HG03045 (cell line): Measurements from ENCODE around the gene ZMYND15.
"Not testable (repeated sequence)": the region's sequence is repeated elsewhere in the genome, so short reads cannot be mapped to it uniquely, and the experiment has no call there.

ENCODE experiments used
- ATAC-seq: cut with Tn5 transposase; IDR thresholded peaks from one replicate; pipeline ENCODE4 v1.9.1; 2021; ENCODE audit warnings: mild to moderate bottlenecking, moderate library complexity; ENCODE audit not compliant: unreplicated experiment

The ZMYND15 gene, protein sequence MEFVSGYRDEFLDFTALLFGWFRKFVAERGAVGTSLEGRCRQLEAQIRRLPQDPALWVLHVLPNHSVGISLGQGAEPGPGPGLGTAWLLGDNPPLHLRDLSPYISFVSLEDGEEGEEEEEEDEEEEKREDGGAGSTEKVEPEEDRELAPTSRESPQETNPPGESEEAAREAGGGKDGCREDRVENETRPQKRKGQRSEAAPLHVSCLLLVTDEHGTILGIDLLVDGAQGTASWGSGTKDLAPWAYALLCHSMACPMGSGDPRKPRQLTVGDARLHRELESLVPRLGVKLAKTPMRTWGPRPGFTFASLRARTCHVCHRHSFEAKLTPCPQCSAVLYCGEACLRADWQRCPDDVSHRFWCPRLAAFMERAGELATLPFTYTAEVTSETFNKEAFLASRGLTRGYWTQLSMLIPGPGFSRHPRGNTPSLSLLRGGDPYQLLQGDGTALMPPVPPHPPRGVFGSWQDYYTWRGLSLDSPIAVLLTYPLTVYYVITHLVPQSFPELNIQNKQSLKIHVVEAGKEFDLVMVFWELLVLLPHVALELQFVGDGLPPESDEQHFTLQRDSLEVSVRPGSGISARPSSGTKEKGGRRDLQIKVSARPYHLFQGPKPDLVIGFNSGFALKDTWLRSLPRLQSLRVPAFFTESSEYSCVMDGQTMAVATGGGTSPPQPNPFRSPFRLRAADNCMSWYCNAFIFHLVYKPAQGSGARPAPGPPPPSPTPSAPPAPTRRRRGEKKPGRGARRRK

GRCh38 chr17:4739122-4740024 lies at the start of gene ZMYND15, which contains the start of gene CXCL16:
Gene ZMYND15, plus strand, starts transcription at chr17:4739833. Its CDS starts 716 bp downstream, at chr17:4740549.
Gene CXCL16, minus strand, starts transcription at chr17:4739928. Its CDS starts 589 bp downstream, at chr17:4739339.
- ATAC-seq, result peak; percentile 54

DNA sequence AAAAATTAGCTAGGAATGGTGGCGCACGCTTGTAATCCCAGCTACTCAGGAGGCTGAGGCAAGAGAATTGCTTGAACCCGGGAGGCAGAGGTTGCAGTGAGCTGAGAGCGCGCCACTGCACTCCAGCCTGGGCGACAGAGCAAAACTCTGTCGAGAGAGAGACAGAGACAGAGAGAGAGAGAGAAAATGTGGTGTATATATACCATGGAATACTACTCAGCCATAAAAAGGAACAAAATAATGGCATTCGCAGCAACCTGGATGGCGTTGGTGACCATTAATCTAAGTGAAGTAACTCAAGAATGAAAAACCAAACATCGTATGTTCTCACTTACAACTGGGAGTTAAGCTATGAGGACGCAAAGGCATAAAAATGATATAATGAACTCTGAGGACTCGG lies 49.8 kb upstream of the ZMYND15 start:
- ATAC-seq, result not testable (repeated sequence)

GRCh38 chr17:4690745-4691144 lies 48.9 kb upstream of the ZMYND15 start:
- no peak for ATAC-seq

DNA sequence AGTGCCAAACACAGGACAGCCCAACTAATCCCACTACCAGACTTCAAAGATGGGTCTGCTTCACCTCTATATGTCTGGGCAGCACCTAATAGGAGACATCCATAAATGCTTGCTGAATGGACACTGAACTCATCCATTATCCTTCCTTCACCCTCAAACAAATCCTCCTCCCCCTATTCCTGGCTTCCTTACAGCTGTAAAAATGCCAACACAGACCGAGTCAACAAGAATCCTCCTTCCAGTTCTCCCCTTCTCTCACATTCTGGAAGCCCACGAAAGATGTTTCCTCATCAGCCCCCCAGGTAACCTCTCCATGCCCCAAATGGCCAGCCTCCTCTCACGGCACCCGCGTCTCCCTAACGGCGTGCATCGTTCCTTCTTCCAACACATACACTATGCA lies 47.9 kb upstream of the ZMYND15 start:
- no peak for ATAC-seq

DNA sequence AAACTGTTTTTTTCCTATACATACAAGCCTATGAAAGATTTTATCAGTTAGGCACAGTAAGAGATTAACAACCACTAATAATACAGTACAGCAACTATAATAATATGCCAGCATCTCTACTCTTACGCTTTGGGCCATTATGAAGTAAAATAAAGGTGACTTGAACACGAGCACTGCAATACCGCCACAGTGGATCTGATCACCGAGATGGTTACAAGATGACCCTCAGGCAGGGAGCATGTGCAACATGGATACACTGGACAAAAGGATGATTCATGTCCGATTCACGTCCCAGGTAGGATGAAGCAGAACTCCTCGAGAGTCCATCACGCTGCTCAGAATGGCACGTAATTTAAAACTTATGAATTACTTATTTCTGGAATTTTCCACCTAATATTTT lies 46.2 kb upstream of the ZMYND15 start:
- ATAC-seq, result no peak

DNA sequence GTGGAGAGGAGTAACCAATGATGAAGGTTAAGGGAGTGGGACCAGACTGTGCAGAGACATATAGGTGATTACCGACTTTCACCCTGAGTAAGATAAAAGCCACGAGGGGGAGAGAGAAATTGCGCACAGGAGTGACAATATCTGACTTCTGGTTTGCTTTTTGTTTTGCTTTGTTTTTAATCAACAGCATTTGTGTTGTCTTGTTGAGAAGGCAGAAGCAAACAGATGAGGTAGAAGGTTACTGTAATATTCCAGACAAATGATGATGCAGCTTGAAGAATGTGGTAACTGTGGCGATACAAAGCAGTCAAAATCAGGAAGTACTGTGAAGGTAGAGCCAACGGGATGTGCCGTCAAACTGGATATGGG lies 43.2 kb upstream of the ZMYND15 start:
- ATAC-seq, result no peak

DNA sequence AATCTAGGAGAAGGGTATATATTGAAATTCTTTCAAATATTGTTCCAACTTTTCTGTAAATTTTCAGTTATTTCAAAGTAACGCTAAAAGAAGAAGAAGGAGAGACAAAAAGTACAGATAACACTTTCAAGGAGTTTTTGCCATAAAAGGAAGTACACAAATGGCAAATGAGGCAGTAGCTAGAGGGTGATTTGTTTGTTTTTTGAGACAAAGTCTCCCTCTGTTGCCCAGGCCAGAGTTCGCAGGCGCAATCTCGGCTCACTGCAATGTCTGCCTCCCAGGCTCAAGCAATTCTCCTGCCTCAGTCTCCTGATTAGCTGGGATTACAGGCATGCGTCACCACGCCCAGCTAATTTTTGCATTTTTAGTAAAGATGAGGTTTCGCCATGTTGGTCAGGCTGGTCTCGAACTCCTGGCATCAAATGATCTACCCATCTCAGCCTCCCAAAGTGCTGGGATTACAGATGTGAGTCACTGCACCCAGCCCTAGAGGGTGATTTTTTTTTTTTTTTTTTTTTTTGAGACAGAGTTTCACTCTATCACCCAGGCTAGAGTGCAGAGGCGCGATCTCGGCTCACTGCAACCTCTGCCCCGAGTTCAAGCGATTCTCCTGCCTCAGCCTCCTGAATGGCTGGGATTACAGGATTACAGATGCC lies 40.1 kb upstream of the ZMYND15 start:
- ATAC-seq, result not testable (repeated sequence)

- no peak for ATAC-seq
Measured at GRCh38 chr17:4701116-4701515, 38.5 kb upstream of the ZMYND15 start.

GRCh38 chr17:4703330-4703691 lies 36.3 kb upstream of the ZMYND15 start:
- ATAC-seq, result no peak

- ATAC-seq, result not testable (repeated sequence)
Measured at GRCh38 chr17:4704574-4704907, 35.1 kb upstream of the ZMYND15 start.

GRCh38 chr17:4704991-4705390 lies 34.6 kb upstream of the ZMYND15 start:
- ATAC-seq, result no peak

- no peak for ATAC-seq
Measured at GRCh38 chr17:4706121-4706520, 33.5 kb upstream of the ZMYND15 start.

DNA sequence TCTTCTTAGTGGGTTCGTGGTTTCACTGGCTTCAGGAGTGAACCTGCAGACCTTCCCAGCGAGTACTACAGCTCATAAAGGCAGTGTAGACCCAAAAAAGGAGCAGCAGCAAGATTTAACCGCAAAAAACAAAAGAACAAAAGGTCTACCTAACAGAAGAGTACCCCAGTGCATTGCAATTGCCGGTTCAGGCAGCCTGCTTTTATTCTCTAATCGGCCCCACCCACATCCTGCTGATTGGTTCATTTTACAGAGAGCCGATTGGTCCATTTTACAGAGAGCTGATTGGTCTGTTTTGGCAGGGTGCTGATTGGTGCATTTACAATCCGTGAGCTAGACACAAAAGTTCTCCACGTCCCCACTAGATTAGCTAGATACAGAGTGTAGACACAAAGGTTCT lies 31.2 kb upstream of the ZMYND15 start:
- ATAC-seq, result no peak

DNA sequence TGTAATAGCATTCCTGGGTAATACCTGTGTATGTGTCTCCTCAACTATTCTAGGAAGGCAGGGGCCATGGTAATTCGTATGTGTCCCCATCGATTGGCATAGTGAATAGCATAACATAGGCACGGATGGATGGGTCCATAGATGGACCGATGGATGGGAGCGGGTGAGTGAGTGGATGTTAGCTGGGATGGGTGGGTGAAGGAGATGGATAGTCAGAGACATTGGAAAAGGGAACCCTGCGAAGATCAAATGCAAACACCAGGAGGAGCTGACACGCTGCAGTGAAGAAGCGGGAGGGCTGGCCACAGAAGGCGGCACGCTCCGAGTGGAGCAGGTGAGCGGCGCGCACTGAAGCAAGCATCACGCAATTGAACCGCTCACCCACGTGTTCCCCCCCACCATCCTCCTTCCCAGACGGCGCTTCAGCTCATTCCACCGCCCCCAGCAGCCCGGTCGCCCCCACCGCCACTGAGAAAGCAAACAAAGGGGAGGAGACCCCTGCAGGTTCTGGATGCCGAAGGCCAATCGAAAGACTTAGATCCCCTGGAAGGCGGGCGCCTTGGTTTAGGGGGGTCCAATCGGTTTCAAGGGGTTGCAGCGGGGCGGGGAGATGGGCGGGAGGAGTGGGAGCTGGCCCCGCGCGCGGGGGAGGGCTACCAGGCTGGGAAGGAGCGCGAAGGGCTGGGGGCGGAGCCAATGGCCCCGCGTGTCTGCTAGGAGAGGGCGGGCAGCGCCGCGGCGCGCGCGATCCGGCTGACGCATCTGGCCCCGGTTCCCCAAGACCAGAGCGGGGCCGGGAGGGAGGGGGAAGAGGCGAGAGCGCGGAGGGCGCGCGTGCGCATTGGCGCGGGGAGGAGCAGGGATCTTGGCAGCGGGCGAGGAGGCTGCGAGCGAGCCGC lies 29.6 kb upstream of the ZMYND15 start, which contains the start of gene ARRB2:
TSS of gene ARRB2 (plus strand) at position 839 of the 899 bp plus-strand sequence. CDS start 90 bp downstream, outside the sequence.
- peak; percentile 85 for ATAC-seq

DNA sequence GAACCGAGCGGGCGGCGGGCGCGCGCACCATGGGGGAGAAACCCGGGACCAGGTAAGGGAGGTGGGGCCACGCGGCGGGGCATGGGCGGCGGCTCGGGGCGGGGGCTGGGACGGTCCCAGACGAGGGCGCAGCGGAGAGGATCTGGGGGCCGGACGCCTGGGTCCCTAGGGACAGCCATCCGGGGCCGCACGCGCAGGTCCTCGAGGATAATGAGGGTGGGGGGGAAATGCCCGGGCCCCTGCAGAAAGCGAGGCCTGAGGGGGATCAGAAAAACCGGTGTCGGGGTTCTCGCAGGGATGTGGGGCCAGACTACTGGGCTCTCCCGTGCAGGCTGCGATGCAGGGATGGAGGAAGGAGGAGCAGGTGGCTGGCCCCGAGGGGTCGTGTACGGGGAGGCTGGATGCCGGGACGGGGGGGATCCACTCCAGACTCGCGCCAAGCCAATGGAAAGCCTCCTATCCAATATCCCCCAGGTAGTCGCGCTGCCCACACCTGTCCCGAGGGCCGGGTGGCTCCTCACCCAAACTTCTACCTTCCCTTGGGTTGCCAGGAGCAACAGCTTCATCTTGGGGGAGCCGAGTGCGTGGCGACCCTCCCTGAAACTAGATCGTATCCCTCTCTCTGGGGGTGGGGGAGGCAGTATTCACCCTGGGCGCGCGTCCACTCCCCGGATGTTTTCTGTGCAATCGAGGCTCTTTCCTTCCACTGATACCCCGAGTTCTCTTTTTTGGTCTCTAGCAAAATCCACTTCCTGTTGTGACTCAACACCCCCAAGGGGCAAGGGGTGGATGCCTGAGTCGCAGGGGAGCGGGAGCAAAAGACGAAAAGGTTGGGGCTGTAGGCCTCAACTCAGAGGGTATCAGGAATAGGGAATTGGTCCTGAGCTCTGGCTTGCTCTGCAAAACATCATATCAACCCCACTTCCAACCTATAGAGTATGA lies 28.7 kb upstream of the ZMYND15 start:
- ATAC-seq, result peak; percentile 4

GRCh38 chr17:4711661-4712181 lies 27.9 kb upstream of the ZMYND15 start:
- no peak for ATAC-seq

DNA sequence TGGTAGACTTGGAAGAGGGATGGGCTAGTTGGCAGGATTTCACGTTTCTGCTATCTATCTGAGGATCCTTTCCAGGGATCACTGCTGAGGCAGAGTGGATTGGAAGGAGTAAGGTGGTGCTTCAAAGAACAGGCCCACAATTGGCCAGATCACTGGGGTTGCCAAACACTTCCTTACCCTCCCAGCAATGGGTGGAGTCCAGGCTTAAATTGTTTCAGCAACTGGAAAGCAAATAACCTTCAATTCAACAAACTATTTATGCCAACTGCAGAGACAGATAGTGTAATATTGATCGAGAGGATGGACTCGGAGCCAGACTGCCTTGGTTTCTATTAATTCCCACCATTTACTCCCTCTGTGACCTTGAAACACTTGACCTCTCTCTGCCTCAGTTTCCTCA lies 27.1 kb upstream of the ZMYND15 start:
- ATAC-seq, result no peak

- not testable (repeated sequence) for ATAC-seq
Measured at GRCh38 chr17:4714340-4715062, 25.1 kb upstream of the ZMYND15 start.
